GM23338 (cell line): Measurements from ENCODE around the gene STT3B. TPM values are rescaled to one million over a fixed set of nuclear protein-coding genes. Genes with fewer than 3 reads are reported as not detected.
A peak's percentile ranks its signal among the peaks of the same experiment; 100 is the strongest.

Experiments
- ATAC-seq: fragments of 200-7000 bp; cut with Tn5 transposase; 3 replicates; pipeline ENCODE4 v1.9.1; 2020
- DNase-seq: peaks from one replicate; pipeline ENCODE4 v3.0.0-alpha.2; 2015; ENCODE audit warnings: low spot score
- H2AFZ ChIP-seq: fragments of 200-600 bp; sonication (generic); 2 replicates; pipeline ENCODE4 v1.8.0; 2016; ENCODE audit warnings: antibody characterized with exemption, mild to moderate bottlenecking, moderate library complexity
- H3F3A ChIP-seq: fragments of 200-600 bp; sonication (generic); replicated peaks from 2 replicates; pipeline ENCODE4 v1.8.0; 2017; ENCODE audit warnings: antibody characterized with exemption, mixed run types, low read depth
- H3K27ac ChIP-seq: fragments of 200-600 bp; sonication (generic); 2 replicates; pipeline ENCODE4 v1.6.1; 2016; ENCODE audit warnings: low read depth
- H3K27me3 ChIP-seq: fragments of 200-600 bp; sonication (generic); 2 replicates; pipeline ENCODE4 v1.8.0; 2016; ENCODE audit warnings: mild to moderate bottlenecking, mixed run types, moderate library complexity; ENCODE audit not compliant: insufficient read depth
- H3K36me3 ChIP-seq: fragments of 200-600 bp; sonication (generic); 2 replicates; pipeline ENCODE4 v1.8.0; 2016; ENCODE audit warnings: mild to moderate bottlenecking; ENCODE audit not compliant: insufficient read depth
- H3K4me1 ChIP-seq: fragments of 200-600 bp; sonication (generic); 2 replicates; pipeline ENCODE4 v1.8.0; 2016; ENCODE audit warnings: mild to moderate bottlenecking, moderate library complexity; ENCODE audit not compliant: insufficient read depth
- H3K4me2 ChIP-seq: fragments of 200-600 bp; sonication (generic); 2 replicates; pipeline ENCODE4 v1.7.1; 2017; ENCODE audit warnings: mixed run types
- H3K4me3 ChIP-seq: fragments of 200-600 bp; sonication (generic); 2 replicates; pipeline ENCODE4 v1.6.1; 2016; ENCODE audit warnings: mixed run types
- H3K79me2 ChIP-seq: fragments of 200-600 bp; sonication (generic); replicated peaks from 2 replicates; pipeline ENCODE4 v1.8.0; 2017; ENCODE audit warnings: mild to moderate bottlenecking; ENCODE audit not compliant: insufficient read depth
- H3K9me2 ChIP-seq: fragments of 200-600 bp; sonication (generic); 2 replicates; pipeline ENCODE4 v1.8.0; 2017; ENCODE audit not compliant: insufficient read depth
- H4K20me1 ChIP-seq: fragments of 200-600 bp; sonication (generic); replicated peaks from 2 replicates; pipeline ENCODE4 v1.8.0; 2017; ENCODE audit warnings: mild to moderate bottlenecking; ENCODE audit not compliant: insufficient read depth
- H3K27ac Mint-ChIP-seq: 2 replicates; pipeline ENCODE4 v1.8.0; 2020; ENCODE audit warnings: inconsistent platforms, mild to moderate bottlenecking, moderate library complexity, mixed read lengths
- H3K27me3 Mint-ChIP-seq: 3 replicates; pipeline ENCODE4 v1.8.0; 2022; ENCODE audit warnings: low read depth, mild to moderate bottlenecking, moderate library complexity, mixed read lengths, inconsistent platforms; ENCODE audit not compliant: insufficient read depth, poor library complexity
- H3K36me3 Mint-ChIP-seq: 3 replicates; pipeline ENCODE4 v1.8.0; 2021; ENCODE audit warnings: low read depth, mild to moderate bottlenecking, inconsistent platforms, moderate library complexity, mixed read lengths
- H3K4me1 Mint-ChIP-seq: 3 replicates; pipeline ENCODE4 v1.8.0; 2020; ENCODE audit warnings: mild to moderate bottlenecking, inconsistent platforms, mixed read lengths
- H3K4me3 Mint-ChIP-seq: 3 replicates; pipeline ENCODE4 v1.8.0; 2021; ENCODE audit warnings: moderate library complexity, mild to moderate bottlenecking, inconsistent platforms, mixed read lengths
- H3K9me3 Mint-ChIP-seq: 3 replicates; pipeline ENCODE4 v1.8.0; 2020; ENCODE audit warnings: moderate library complexity, mild to moderate bottlenecking, inconsistent platforms, mixed read lengths
- CTCF ChIP-seq, 2 experiments: fragments of 200-600 bp in 1 of 2; sonication (generic) in 1 of 2; conservative IDR thresholded peaks; 2 replicates each; pipeline versions ENCODE4 v1.5.1 to v1.6.1; 2016 to 2017; ENCODE audit warnings: antibody characterized with exemption in 2 of 2, low read depth in 2 of 2, mild to moderate bottlenecking in 2 of 2, moderate library complexity in 1 of 2
- EZH2 ChIP-seq: fragments of 200-600 bp; sonication (generic); IDR thresholded peaks from one replicate; pipeline ENCODE4 v1.8.0; 2017; ENCODE audit warnings: antibody characterized with exemption, mild to moderate bottlenecking, low read depth; ENCODE audit not compliant: unreplicated experiment
- EZH2phosphoT487 ChIP-seq: fragments of 200-600 bp; sonication (generic); IDR thresholded peaks from one replicate; pipeline ENCODE4 v1.8.1; 2018; ENCODE audit warnings: antibody characterized with exemption; ENCODE audit not compliant: unreplicated experiment
- NANOG ChIP-seq: IDR thresholded peaks from 2 replicates; pipeline ENCODE4 v1.6.1; 2016; ENCODE audit warnings: antibody characterized with exemption, borderline replicate concordance
- POLR2AphosphoS5 ChIP-seq: IDR thresholded peaks from 2 replicates; pipeline ENCODE4 v1.6.1; 2016; ENCODE audit warnings: antibody characterized with exemption, low read depth
- STAT1 ChIP-seq: IDR thresholded peaks from one replicate; pipeline ENCODE4 v1.6.1; 2016; ENCODE audit warnings: antibody characterized with exemption; ENCODE audit not compliant: unreplicated experiment
- ZNF114 ChIP-seq: fragments of 250-450 bp; sonication (Bioruptor Pico); IDR thresholded peaks from 2 replicates; pipeline ENCODE4 v1.5.0; 2020; ENCODE audit warnings: mild to moderate bottlenecking, moderate library complexity
- ZNF331 ChIP-seq: fragments of 250-450 bp; sonication (Bioruptor Pico); IDR thresholded peaks from 2 replicates; pipeline ENCODE4 v1.5.0; 2020; ENCODE audit warnings: low read depth, mild to moderate bottlenecking, moderate library complexity
- ZNF462 ChIP-seq: fragments of 250-450 bp; sonication (Bioruptor Pico); IDR thresholded peaks from 2 replicates; pipeline ENCODE4 v1.5.0; 2020; ENCODE audit warnings: mild to moderate bottlenecking, moderate library complexity
- polyA plus RNA-seq: library from polyadenylated mRNA; unstranded; fragments of >200 nt; fragmentation: Nextera tagmentation; extraction: Ambion mirVana; gene quantifications from 2 replicates; pipeline ENCODE4 v1.2.1, GENCODE V29; 2016
- total RNA-seq: library from RNA; depleted of rRNA; stranded (reverse); fragments of >200 nt; shearing (Covaris generic); gene quantifications from 2 replicates; pipeline ENCODE4 v1.2.3, GENCODE V29; 2014

The STT3B gene
- total and polyA plus RNA-seq, 2 experiments from 2014 or later: 44.1 to 167 TPM

GRCh38 chr3:31533169-31534064 lies 692 bp downstream of the STT3B start:
- Mint-ChIP-seq H3K27ac (peak overlapping the region; percentile 80; the same call in 1 of the 2 replicates), H3K4me1 (peaks cover 36% of the 10 kb centered on the region), H3K36me3 (no peaks in the 10 kb centered on the region), H3K9me3 (no peaks in the 10 kb centered on the region; the same call in 2 of the 3 replicates), H3K4me3 (no peak overlapping the region; the same call in 2 of the 3 replicates), H3K27me3 (peaks cover 7% of the 10 kb centered on the region)
- Histone ChIP-seq H3K4me1 (peaks cover 42% of the 10 kb centered on the region), H3K27ac (0 out of 2 replicates have a peak overlapping the region, but pooled peaks have one; percentile 95), H3K27me3 (no peaks in the 10 kb centered on the region), H3K4me2 (peak overlapping the region; percentile 87), H3K79me2 (peaks cover 51% of the 10 kb centered on the region), H2AFZ (no peak overlapping the region), H3F3A (peaks cover 4% of the 10 kb centered on the region; the same call in 1 of the 2 replicates), H3K36me3 (no peaks in the 10 kb centered on the region), H3K9me2 (no peaks in the 10 kb centered on the region), H3K4me3 (peak overlapping the region; percentile 81), H4K20me1 (peaks cover 37% of the 10 kb centered on the region)
- DNase-seq (peak; percentile 63), ATAC-seq (peak; percentile 5)
- TF ChIP-seq CTCF (conservative IDR thresholded peaks at IDR 0.05; ENCODE audit: low read depth in 2 of 2) (peak in 1 of 2 experiments; percentile 18; a peak in 1 of 4 replicates), POLR2AphosphoS5 (no peak)

GRCh38 chr3:31534065-31534425 lies 1.3 kb downstream of the STT3B start:
- H3K4me3 Mint-ChIP-seq: no peak overlapping the region; the same call in 2 of the 3 replicates
- peaks cover 43% of the 10 kb centered on the region for H3K4me1 Mint-ChIP-seq
- peaks cover 57% of the 10 kb centered on the region for H3K79me2 ChIP-seq
- ATAC-seq (no peak), DNase-seq (no peak)
- H3K36me3 Mint-ChIP-seq: no peaks in the 10 kb centered on the region
- H3K9me2 ChIP-seq: no peaks in the 10 kb centered on the region
- no peak overlapping the region for H2AFZ ChIP-seq
- no peaks in the 10 kb centered on the region for H3K36me3 ChIP-seq
- no peak overlapping the region for H3K27ac Mint-ChIP-seq
- peaks cover 48% of the 10 kb centered on the region for H3K4me1 ChIP-seq
- peak overlapping the region; percentile 81 for H3K4me3 ChIP-seq
- H3K27me3 Mint-ChIP-seq: peaks cover 7% of the 10 kb centered on the region
- no peaks in the 10 kb centered on the region; the same call in 2 of the 3 replicates for H3K9me3 Mint-ChIP-seq
- H3F3A ChIP-seq: peaks cover 4% of the 10 kb centered on the region; the same call in 1 of the 2 replicates
- H4K20me1 ChIP-seq: peaks cover 41% of the 10 kb centered on the region
- H3K27ac ChIP-seq: no peak overlapping the region
- no peaks in the 10 kb centered on the region for H3K27me3 ChIP-seq
- peak overlapping the region; percentile 87 for H3K4me2 ChIP-seq
- no peak for TF ChIP-seq ZNF114
- TF ChIP-seq STAT1: no peak
- no peak for TF ChIP-seq ZNF462
- no peak for TF ChIP-seq ZNF331 (CRISPR knock-in tag)
- TF ChIP-seq CTCF (conservative IDR thresholded peaks at IDR 0.05; ENCODE audit: low read depth in 2 of 2): no peak
- no peak for TF ChIP-seq EZH2
- TF ChIP-seq NANOG: no peak
- TF ChIP-seq EZH2phosphoT487: no peak
